Upper lobe of left lung (tissue), 4 donors: ENCODE measurements around the gene CHKB.

Experiments used
- POLR2A ChIP-seq, 4 donors: fragments of 450-650 bp; IDR thresholded peaks; one replicate each; pipeline ENCODE4 v1.5.1; 2016 to 2017; ENCODE audit warnings: antibody characterized with exemption in 4 of 4, mild to moderate bottlenecking in 2 of 4
- TF ChIP-seq, protein P1 (sequence below), 6 experiments: fragments of 450-650 bp in 4 of 6; fragments of 200-600 bp in 2 of 6; sonication (generic) in 2 of 6; IDR thresholded peaks; one replicate each; pipeline ENCODE4 v1.5.1; 2016 to 2019; ENCODE audit warnings: antibody characterized with exemption in 6 of 6

DNA sequence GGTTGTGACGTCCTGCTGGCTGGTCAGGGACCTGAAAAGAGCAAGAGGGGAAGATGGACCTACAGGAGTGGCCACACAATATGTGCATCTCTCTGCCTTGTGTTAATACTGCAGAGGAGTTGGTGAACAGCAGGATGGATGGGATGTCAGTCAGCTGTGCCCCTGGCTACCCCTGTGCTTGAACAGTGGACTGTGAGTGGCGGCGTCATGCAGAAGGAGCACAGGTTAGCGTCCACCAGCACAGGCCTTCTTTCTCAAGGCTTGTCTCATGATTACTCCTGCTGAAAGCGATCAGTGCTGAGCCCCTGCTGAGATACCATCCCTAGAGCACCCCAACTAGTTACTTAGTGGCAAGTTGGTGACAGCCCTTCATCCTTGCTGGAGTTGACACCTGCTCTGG is 3.8 kb upstream of the CHKB start:
- TF ChIP-seq, protein P1, sequence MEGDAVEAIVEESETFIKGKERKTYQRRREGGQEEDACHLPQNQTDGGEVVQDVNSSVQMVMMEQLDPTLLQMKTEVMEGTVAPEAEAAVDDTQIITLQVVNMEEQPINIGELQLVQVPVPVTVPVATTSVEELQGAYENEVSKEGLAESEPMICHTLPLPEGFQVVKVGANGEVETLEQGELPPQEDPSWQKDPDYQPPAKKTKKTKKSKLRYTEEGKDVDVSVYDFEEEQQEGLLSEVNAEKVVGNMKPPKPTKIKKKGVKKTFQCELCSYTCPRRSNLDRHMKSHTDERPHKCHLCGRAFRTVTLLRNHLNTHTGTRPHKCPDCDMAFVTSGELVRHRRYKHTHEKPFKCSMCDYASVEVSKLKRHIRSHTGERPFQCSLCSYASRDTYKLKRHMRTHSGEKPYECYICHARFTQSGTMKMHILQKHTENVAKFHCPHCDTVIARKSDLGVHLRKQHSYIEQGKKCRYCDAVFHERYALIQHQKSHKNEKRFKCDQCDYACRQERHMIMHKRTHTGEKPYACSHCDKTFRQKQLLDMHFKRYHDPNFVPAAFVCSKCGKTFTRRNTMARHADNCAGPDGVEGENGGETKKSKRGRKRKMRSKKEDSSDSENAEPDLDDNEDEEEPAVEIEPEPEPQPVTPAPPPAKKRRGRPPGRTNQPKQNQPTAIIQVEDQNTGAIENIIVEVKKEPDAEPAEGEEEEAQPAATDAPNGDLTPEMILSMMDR (IDR thresholded peaks at IDR 0.05) = no peak
- no peak for TF ChIP-seq POLR2A (IDR thresholded peaks at IDR 0.05)
